Nephron (organoid): Measurements from ENCODE around the gene IL31.

ENCODE experiments used
- H3K27ac Mint-ChIP-seq, 3 experiments: 2 replicates each; pipeline ENCODE4 v1.8.0; 2020; ENCODE audit warnings: mixed read lengths in 3 of 3, mild to moderate bottlenecking in 2 of 3, moderate library complexity in 1 of 3
- H3K27me3 Mint-ChIP-seq: 2 replicates; pipeline ENCODE4 v1.8.0; 2021; ENCODE audit warnings: low read depth, mild to moderate bottlenecking, moderate library complexity, mixed read lengths
- H3K36me3 Mint-ChIP-seq: 2 replicates; pipeline ENCODE4 v1.8.0; 2020; ENCODE audit warnings: low read depth, mixed read lengths
- H3K4me1 Mint-ChIP-seq: 2 replicates; pipeline ENCODE4 v1.8.0; 2020; ENCODE audit warnings: mixed read lengths
- H3K4me3 Mint-ChIP-seq, 3 experiments: 2 replicates each; pipeline ENCODE4 v1.8.0; 2020; ENCODE audit warnings: mild to moderate bottlenecking in 3 of 3, mixed read lengths in 3 of 3, moderate library complexity in 2 of 3
- H3K9me3 Mint-ChIP-seq: 2 replicates; pipeline ENCODE4 v1.8.0; 2020; ENCODE audit warnings: mixed read lengths
- CTCF ChIP-seq, 3 experiments: fragments of 200-600 bp; sonication (generic); IDR thresholded peaks; one replicate each; pipeline ENCODE4 v1.5.0; 2021; ENCODE audit warnings: antibody characterized with exemption in 3 of 3; ENCODE audit not compliant: unreplicated experiment in 3 of 3

Gene IL31

DNA sequence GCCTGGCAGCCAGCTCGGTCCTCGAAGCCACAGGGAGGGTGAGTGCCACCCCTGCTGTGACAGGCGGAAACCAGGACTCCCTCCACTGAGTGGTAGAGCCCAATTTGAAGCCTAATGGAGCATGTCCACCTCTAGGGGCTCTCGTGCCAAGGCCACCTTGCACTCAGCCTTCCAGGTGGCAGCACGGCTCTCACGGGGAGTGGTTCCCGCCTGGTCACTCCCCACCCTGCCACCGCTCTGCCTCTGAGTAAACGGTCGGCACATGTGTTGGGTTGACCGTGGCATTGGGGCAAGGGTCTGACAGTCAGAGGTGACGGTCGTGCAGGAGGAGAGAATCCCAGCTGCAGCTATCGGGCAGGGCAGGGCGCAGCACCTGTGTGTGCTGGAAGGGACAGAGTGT is 34.8 kb downstream of the IL31 start:
- peaks cover 49% of the 10 kb centered on the region for H3K36me3 Mint-ChIP-seq
- H3K27ac Mint-ChIP-seq: no peak overlapping the region
- H3K4me1 Mint-ChIP-seq: no peaks in the 10 kb centered on the region

DNA sequence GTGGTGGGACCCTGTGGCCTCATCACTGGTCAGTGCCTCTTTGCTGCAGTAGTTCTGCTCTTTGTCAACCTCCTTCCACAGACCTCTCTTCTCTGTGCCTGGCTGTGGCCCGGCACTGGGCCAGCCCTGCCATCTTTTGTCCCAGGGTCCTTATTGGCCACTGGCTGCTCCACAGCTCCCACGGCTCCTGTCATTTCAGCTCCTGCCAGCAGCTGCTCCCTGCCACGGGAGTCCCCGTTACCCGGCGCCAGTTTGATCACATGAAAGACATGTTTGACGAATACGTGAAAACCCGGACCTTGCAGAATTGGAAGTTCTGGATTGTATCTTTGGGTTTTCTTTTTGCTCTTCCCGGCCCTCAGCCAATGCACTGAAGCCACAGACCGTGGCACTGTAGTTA is 35.4 kb downstream of the IL31 start:
- no peak overlapping the region for H3K27ac Mint-ChIP-seq
- H3K4me1 Mint-ChIP-seq: no peaks in the 10 kb centered on the region
- peaks cover 49% of the 10 kb centered on the region for H3K36me3 Mint-ChIP-seq
- no peaks in the 10 kb centered on the region for H3K9me3 Mint-ChIP-seq
- H3K4me3 Mint-ChIP-seq: no peak overlapping the region
- TF ChIP-seq CTCF (IDR thresholded peaks at IDR 0.05; ENCODE audit: unreplicated experiment in 3 of 3): no peak
- H3K27me3 Mint-ChIP-seq: peaks cover 3% of the 10 kb centered on the region

More for the DNA sequence above, 34.8 kb downstream of the IL31 start:
- no peaks in the 10 kb centered on the region for H3K9me3 Mint-ChIP-seq
- H3K27me3 Mint-ChIP-seq: peaks cover 3% of the 10 kb centered on the region
- TF ChIP-seq CTCF (IDR thresholded peaks at IDR 0.05; ENCODE audit: unreplicated experiment in 3 of 3): no peak
- H3K4me3 Mint-ChIP-seq: no peak overlapping the region

DNA sequence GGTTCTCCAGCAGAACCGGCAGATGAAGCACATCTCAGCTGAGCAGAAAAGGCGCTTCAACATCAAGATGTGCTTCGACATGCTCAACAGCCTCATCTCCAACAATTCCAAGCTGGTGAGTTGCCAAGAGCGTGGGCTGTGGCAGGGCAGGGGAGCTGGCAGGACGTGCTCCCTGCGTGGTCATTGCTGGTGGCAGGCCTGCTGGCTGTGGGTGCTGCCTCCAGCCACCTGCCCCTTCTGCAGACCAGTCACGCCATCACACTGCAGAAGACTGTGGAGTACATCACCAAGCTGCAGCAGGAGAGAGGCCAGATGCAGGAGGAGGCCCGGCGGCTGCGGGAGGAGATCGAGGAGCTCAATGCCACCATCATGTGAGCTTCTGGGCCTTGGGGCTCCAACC is 35.8 kb downstream of the IL31 start:
- Mint-ChIP-seq H3K4me1 (no peaks in the 10 kb centered on the region), H3K4me3 (no peak overlapping the region), H3K36me3 (peaks cover 49% of the 10 kb centered on the region), H3K27me3 (peaks cover 3% of the 10 kb centered on the region), H3K27ac (no peak overlapping the region), H3K9me3 (no peaks in the 10 kb centered on the region)
- TF ChIP-seq CTCF (IDR thresholded peaks at IDR 0.05; ENCODE audit: unreplicated experiment in 3 of 3): no peak

DNA sequence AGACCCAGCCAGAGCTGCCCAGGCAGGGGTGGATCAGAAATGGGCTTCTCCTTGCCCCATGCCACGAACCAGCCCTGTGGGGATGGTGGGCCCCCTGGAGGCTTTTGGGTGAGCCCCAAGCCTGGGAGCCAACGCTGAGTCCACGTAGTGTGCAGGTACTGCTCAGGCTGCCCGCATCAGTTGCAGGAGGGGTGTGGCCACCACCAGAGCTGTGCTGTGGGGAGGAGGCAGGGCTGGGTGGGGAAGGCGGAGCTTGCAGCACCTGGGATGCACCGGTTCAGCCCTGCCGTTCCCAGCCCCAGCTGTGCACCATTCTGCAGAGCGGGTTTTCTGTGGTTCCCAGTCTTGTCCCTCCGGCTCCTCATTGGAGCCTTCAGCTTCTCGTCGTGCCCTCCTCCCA is 36.3 kb downstream of the IL31 start:
- no peaks in the 10 kb centered on the region for H3K4me1 Mint-ChIP-seq
- no peak overlapping the region for H3K27ac Mint-ChIP-seq
- H3K4me3 Mint-ChIP-seq: no peak overlapping the region
- no peaks in the 10 kb centered on the region for H3K9me3 Mint-ChIP-seq
- peaks cover 48% of the 10 kb centered on the region for H3K36me3 Mint-ChIP-seq
- H3K27me3 Mint-ChIP-seq: peaks cover 3% of the 10 kb centered on the region
- TF ChIP-seq CTCF (IDR thresholded peaks at IDR 0.05; ENCODE audit: unreplicated experiment in 3 of 3): no peak

DNA sequence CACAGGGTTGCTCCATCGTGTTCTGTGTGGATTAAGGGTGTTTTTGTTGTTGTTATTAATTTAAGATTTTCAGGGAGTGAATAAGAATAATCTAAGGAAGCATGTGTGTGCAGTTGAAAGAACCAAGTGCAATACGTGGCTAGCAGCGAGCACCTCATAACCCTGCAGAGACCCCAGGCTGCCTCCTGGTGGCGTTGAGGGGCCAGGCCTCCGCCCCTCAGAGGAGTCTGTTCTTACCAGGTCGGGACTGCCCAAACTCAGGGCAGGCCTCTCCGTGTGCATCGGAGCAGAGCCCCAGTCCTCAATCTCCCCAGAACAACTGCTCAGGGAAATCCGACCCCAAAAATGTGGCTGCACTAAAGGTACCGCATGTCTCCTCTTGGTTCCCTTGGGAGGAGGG is 36.8 kb downstream of the IL31 start:
- Mint-ChIP-seq H3K27me3 (peaks cover 3% of the 10 kb centered on the region), H3K36me3 (peaks cover 44% of the 10 kb centered on the region), H3K27ac (no peak overlapping the region), H3K4me1 (no peaks in the 10 kb centered on the region), H3K9me3 (no peaks in the 10 kb centered on the region), H3K4me3 (no peak overlapping the region)
- peak in 1 of 3 experiments; percentile 25 for TF ChIP-seq CTCF (IDR thresholded peaks at IDR 0.05; ENCODE audit: unreplicated experiment in 3 of 3)

GRCh38 chr12:122135437-122136031 is 38.5 kb downstream of the IL31 start:
- Mint-ChIP-seq H3K36me3 (peaks cover 33% of the 10 kb centered on the region), H3K4me1 (no peaks in the 10 kb centered on the region), H3K27ac (no peak overlapping the region), H3K9me3 (no peaks in the 10 kb centered on the region), H3K27me3 (peaks cover 3% of the 10 kb centered on the region), H3K4me3 (no peak overlapping the region)
- no peak for TF ChIP-seq CTCF (IDR thresholded peaks at IDR 0.05; ENCODE audit: unreplicated experiment in 3 of 3)
